GM12875 (cell line): ENCODE measurements around the gene THRB.

Experiments used
- H3K4me3 ChIP-seq: one replicate; pipeline ENCODE4 v1.5.1; 2011; ENCODE audit warnings: low read depth, low read length, control low read depth
- TF ChIP-seq, protein P1 (sequence below): IDR thresholded peaks from 2 replicates; pipeline ENCODE4 v1.5.1; 2011; ENCODE audit warnings: low read depth, mild to moderate bottlenecking, control low read depth, inconsistent platforms, low read length, moderate library complexity, borderline replicate concordance; ENCODE audit not compliant: insufficient read depth

The THRB gene

GRCh38 chr3:24494618-24495325, at the start of gene THRB:
TSS of gene THRB (minus strand) at chr3:24494850.
- TF ChIP-seq, protein P1, sequence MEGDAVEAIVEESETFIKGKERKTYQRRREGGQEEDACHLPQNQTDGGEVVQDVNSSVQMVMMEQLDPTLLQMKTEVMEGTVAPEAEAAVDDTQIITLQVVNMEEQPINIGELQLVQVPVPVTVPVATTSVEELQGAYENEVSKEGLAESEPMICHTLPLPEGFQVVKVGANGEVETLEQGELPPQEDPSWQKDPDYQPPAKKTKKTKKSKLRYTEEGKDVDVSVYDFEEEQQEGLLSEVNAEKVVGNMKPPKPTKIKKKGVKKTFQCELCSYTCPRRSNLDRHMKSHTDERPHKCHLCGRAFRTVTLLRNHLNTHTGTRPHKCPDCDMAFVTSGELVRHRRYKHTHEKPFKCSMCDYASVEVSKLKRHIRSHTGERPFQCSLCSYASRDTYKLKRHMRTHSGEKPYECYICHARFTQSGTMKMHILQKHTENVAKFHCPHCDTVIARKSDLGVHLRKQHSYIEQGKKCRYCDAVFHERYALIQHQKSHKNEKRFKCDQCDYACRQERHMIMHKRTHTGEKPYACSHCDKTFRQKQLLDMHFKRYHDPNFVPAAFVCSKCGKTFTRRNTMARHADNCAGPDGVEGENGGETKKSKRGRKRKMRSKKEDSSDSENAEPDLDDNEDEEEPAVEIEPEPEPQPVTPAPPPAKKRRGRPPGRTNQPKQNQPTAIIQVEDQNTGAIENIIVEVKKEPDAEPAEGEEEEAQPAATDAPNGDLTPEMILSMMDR: no peak
- no peak within 1 kb of the TSS for H3K4me3 ChIP-seq

- TF ChIP-seq, protein P1: no peak
- H3K4me3 ChIP-seq: no peak overlapping the region
These were observed 47.3 kb upstream of the THRB start for GRCh38 chr3:24541935-24542334.

DNA sequence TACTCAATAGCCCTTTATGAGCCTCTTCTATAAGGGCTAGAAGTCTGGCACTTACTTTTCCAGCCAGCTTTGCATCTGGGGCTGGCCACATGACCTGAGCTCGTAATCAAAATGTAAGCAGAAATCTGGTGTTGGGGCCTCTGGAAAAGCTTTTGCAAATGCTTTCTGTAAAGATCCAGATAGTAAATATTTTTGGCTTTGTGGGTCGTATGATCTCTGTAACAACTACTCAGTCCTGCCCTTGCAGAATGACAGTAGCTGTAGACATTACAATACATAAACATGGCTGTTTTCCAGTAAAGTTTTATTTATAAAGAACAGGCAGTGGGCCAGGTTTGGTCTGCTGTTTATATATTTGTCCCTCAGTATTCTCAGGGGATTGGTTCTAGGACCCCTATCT, 46.2 kb upstream of the THRB start:
- H3K4me3 ChIP-seq: no peak overlapping the region
- TF ChIP-seq, protein P1: no peak

DNA sequence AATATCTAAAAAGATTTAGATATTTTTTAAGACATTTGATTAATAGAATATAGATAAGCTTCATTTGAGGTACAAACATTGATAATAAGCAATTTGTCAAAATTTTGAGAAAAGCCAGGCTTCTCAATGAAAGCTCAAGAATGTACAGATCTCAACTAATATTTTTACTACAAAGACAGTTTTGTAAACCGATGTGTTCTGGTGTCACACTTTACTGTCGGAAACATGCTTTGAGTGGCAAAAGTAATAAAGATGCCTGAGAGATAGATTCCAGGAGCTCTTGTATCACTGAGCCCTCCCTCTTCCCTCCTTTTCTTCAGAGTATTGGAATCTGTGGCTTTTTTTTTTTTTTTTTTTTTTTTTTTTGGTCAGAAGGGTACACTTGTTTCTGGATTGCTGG, 45.0 kb upstream of the THRB start:
- H3K4me3 ChIP-seq: no peak overlapping the region
- TF ChIP-seq, protein P1: no peak

GRCh38 chr3:24538891-24539290, 44.2 kb upstream of the THRB start:
- TF ChIP-seq, protein P1: no peak
- H3K4me3 ChIP-seq: no peak overlapping the region

- TF ChIP-seq, protein P1: no peak
- no peak overlapping the region for H3K4me3 ChIP-seq
These were observed 39.0 kb upstream of the THRB start for GRCh38 chr3:24533561-24534193.

DNA sequence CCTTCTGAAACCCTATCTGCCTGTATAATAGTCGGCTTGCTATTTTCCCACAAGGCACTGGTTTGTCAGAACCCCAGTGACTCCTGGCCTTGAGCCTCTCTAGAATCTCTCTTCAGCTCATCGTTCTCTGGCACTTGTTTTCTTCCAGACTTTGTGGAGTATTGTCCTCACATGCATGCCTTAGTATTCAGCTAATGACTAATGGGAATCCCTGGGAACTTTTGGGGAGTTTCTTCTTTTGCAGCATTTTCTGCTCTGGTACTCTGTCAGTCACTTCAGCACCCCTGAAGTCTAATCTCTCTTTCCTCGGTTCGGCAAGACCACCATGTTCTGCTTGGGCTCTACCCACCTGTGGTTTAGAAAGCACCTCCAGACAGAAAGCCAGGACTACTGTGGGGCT, 35.8 kb upstream of the THRB start:
- no peak overlapping the region for H3K4me3 ChIP-seq
- TF ChIP-seq, protein P1: no peak
